ENCODE results near the gene CMAS. TPM values are rescaled to one million over a fixed set of nuclear protein-coding genes. Genes with fewer than 3 reads are reported as not detected.
A peak's percentile ranks its signal among the peaks of the same experiment; 100 is the strongest.

Gene CMAS
- total and polyA plus RNA-seq, 12 donors = 33.8 to 162 (median 79.9) TPM

DNA sequence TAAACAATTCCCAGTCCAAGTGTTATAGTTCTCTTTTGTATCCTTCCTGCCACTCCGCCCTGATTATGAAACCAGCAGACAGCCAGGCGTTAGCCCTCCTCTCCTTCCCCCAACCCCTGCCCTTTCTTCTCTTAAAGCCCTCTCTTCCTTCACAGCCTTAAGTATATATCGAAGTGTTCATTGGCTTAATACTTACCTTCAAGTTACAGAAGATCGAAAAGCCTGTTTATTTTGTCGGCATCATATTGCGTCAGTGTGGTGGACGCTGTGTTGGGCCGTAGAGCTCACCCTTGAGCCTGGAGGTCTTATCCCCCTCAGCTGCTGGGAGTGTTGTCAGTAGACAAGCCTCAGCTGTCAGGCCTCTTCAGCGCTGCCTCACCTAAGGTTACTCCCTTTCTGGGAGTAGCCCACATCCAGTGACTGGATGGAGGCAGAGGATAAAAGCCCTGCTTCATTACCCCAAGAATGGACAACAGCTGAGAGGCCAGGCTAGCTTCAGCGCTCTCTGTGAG lies 36.2 kb downstream of the CMAS start:
- no peaks in the 10 kb centered on the region for H3K9me3 ChIP-seq (replicated peaks in 1 of 3)
- H3K4me1 ChIP-seq (replicated peaks in 1 of 2) = no peaks in the 10 kb centered on the region
- H3K36me3 ChIP-seq (replicated peaks in 1 of 2) = no peaks in the 10 kb centered on the region
- H3K27ac ChIP-seq = no peak overlapping the region
- no peak overlapping the region for H3K4me3 ChIP-seq
- TF ChIP-seq POLR2A (IDR thresholded peaks at IDR 0.05) = no peak
- TF ChIP-seq, protein P1, sequence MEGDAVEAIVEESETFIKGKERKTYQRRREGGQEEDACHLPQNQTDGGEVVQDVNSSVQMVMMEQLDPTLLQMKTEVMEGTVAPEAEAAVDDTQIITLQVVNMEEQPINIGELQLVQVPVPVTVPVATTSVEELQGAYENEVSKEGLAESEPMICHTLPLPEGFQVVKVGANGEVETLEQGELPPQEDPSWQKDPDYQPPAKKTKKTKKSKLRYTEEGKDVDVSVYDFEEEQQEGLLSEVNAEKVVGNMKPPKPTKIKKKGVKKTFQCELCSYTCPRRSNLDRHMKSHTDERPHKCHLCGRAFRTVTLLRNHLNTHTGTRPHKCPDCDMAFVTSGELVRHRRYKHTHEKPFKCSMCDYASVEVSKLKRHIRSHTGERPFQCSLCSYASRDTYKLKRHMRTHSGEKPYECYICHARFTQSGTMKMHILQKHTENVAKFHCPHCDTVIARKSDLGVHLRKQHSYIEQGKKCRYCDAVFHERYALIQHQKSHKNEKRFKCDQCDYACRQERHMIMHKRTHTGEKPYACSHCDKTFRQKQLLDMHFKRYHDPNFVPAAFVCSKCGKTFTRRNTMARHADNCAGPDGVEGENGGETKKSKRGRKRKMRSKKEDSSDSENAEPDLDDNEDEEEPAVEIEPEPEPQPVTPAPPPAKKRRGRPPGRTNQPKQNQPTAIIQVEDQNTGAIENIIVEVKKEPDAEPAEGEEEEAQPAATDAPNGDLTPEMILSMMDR (IDR thresholded peaks at IDR 0.05) = no peak
- DNase-seq = no peak
- WGBS, 4 donors = 81 to 86% (median 84%) methylated on average over 9 to 10 of the region's 10 CpGs
- intact Hi-C loops (cut with DNase I) = loop anchor here in 1 of 2 donors (5.0 kb wide), 1 partner anchor 360 kb away; no protein-coding TSS in a partner anchor
- H3K27me3 ChIP-seq = no peaks in the 10 kb centered on the region

DNA sequence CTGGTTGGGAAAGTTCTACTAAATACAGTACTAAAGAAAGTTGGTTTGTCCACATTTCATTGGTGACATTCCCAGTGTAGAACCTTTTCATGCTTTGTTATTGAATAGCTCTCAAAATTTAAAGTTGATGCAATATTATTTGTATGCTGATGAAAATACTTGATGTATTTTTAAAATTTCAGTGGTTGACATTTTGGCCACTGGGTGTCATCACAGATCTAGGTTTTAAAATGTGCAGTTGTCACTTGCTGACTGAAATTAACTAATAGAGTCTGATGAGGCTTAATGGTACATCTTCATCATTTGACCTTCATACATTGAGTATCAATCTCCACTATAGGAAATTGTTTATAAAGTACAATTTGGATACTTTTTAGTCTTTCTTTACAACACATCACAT lies 37.1 kb downstream of the CMAS start:
- TF ChIP-seq, protein P1 (IDR thresholded peaks at IDR 0.05) = peak; percentile 33 to 70 (median 64)
- no peak for TF ChIP-seq POLR2A (IDR thresholded peaks at IDR 0.05)
- H3K36me3 ChIP-seq (replicated peaks in 1 of 2) = no peaks in the 10 kb centered on the region
- H3K9me3 ChIP-seq (replicated peaks in 1 of 3) = no peaks in the 10 kb centered on the region
- peak in 2 of 7 donors; percentile 28 to 31 for DNase-seq
- no peaks in the 10 kb centered on the region for H3K4me1 ChIP-seq (replicated peaks in 1 of 2)
- no peak overlapping the region for H3K4me3 ChIP-seq
- intact Hi-C loops (cut with DNase I) = loop anchor here in 1 of 2 donors (5.0 kb wide), 1 partner anchor 359 kb away; no protein-coding TSS in a partner anchor
- no peak overlapping the region for H3K27ac ChIP-seq
- H3K27me3 ChIP-seq = no peaks in the 10 kb centered on the region

DNA sequence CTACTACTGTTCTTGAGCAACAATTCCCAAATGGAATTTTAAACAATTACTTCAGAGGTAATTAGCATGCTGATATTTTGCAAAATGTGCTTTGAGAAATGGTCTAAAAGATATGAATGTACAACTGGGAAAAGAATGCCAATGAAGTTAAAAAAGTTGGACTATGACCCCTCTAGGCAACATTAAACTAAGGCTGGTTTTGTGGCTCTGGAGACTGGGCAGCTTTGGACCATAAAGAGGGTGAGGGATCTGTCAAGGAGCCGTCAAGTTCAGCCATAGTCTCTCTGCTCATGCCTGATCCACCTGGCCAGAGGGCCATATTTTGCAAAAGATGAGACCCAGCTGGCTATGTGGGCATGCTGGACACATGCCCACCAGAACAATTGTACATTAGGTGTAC lies 38.8 kb downstream of the CMAS start:
- H3K27ac ChIP-seq = no peak overlapping the region
- H3K36me3 ChIP-seq (replicated peaks in 1 of 2) = no peaks in the 10 kb centered on the region
- 58 to 100% (median 94%) methylated on average over 1 of the region's 1 CpG for WGBS, 4 donors
- no peaks in the 10 kb centered on the region for H3K9me3 ChIP-seq (replicated peaks in 1 of 3)
- intact Hi-C loops (cut with DNase I) = loop anchor here (5.0 kb wide), 2 partner anchors 252 to 357 kb away; no protein-coding TSS in a partner anchor
- no peak overlapping the region for H3K4me3 ChIP-seq
- TF ChIP-seq POLR2A (IDR thresholded peaks at IDR 0.05) = no peak
- TF ChIP-seq, protein P1 (IDR thresholded peaks at IDR 0.05) = no peak
- no peak for DNase-seq
- H3K4me1 ChIP-seq (replicated peaks in 1 of 2) = no peaks in the 10 kb centered on the region
- H3K27me3 ChIP-seq = no peaks in the 10 kb centered on the region

DNA sequence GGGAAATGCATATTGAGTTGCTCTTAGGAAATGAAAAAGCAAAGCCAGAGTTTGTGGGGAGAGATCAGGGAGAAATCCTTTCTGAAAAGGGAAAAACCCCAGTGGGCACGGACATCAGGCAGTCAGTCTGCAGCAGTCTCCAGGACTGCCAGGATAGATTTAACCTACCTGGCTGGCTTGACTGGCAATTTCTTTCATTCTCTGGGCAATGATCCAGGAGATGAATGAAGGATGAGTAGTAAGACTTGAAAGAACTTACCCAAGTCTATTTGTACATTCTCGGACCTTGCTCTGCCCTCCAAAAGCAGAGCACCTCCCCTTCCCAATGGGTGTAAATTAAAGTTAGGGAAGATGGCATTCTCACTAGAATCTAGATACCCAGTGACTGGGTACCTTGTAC lies 42.9 kb downstream of the CMAS start:
- intact Hi-C loops (cut with DNase I) = loop anchor here in 1 of 2 donors (5.0 kb wide), 1 partner anchor 248 kb away; no protein-coding TSS in a partner anchor
- Histone ChIP-seq H3K4me3 (no peak overlapping the region), H3K4me1 (replicated peaks in 1 of 2) (no peaks in the 10 kb centered on the region), H3K9me3 (replicated peaks in 1 of 3) (no peaks in the 10 kb centered on the region), H3K27me3 (no peaks in the 10 kb centered on the region), H3K27ac (no peak overlapping the region), H3K36me3 (replicated peaks in 1 of 2) (no peaks in the 10 kb centered on the region)
- WGBS, 4 donors = 73 to 84% (median 75%) methylated on average over 2 of the region's 2 CpGs
- TF ChIP-seq, protein P1 (IDR thresholded peaks at IDR 0.05) = no peak
- no peak for TF ChIP-seq POLR2A (IDR thresholded peaks at IDR 0.05)
- DNase-seq = no peak
